Subcutaneous adipose tissue (tissue), 4 donors: Measurements from ENCODE around the gene ACSL4. TPM values are rescaled to one million over a fixed set of nuclear protein-coding genes. Genes with fewer than 3 reads are reported as not detected.

ENCODE experiments used
- total RNA-seq, 4 donors: library from RNA; depleted of rRNA; stranded (reverse); fragments of >200 nt; gene quantifications; one replicate each; pipeline ENCODE4 v1.1.0, GENCODE V29; 2016
- TF ChIP-seq, protein P1 (sequence below): fragments of 450-650 bp; IDR thresholded peaks from one replicate; pipeline ENCODE4 v1.5.1; 2016; ENCODE audit warnings: low read depth, mild to moderate bottlenecking, control low read depth, antibody characterized with exemption, moderate library complexity

Gene ACSL4
- total RNA-seq, 4 donors from 2014 or later: 85.9 to 192 (median 92.9) TPM

DNA sequence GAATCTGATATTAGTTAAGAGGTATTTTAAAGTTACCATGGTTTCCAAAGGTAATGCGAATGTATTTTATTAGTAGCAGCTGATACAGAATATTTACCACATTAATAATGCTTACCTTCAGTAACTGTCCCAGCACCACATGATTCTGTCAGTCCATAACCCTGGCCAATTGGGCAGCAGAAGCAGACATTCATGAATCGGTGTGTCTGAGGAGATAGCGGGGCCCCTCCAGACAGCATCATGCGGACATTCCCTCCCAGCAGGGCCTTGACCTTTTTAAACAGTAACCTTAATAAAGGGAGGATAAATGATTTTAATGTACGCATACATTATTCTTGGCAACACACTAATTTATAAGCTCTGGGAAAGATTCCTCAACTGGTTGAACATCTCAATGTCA is 65.1 kb downstream of the ACSL4 start:
- TF ChIP-seq, protein P1, sequence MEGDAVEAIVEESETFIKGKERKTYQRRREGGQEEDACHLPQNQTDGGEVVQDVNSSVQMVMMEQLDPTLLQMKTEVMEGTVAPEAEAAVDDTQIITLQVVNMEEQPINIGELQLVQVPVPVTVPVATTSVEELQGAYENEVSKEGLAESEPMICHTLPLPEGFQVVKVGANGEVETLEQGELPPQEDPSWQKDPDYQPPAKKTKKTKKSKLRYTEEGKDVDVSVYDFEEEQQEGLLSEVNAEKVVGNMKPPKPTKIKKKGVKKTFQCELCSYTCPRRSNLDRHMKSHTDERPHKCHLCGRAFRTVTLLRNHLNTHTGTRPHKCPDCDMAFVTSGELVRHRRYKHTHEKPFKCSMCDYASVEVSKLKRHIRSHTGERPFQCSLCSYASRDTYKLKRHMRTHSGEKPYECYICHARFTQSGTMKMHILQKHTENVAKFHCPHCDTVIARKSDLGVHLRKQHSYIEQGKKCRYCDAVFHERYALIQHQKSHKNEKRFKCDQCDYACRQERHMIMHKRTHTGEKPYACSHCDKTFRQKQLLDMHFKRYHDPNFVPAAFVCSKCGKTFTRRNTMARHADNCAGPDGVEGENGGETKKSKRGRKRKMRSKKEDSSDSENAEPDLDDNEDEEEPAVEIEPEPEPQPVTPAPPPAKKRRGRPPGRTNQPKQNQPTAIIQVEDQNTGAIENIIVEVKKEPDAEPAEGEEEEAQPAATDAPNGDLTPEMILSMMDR: no peak

DNA sequence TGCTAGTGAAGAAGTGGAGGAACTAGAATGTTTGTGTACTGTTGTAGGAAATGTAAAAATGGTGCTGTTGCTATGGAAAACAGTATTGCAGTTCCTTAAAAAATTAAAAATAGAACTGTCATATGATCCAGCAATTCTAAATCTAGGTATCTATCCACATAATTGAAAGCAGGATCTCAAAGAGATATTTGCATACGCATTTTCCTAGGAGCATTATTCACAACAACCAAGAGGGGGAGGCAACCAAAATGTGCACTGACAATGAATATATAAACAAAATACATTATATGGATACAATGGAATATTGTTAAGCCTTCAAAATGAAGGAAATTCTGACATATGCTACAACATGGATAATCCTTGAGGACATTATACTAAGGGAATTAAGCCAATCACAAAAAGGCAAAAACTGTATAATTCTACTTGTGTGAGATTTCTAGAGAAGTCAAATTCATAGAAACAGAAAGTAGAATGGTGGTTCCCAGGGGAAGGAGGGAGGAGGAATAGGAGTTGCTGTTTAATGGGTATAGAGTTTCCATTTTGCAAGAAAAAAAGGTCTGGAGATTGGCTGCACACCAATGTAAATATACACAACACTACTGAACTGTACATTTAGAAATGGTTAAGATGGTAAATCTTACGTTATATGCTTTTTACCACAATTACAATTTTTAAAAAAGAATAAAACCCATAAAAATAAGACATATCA is 72.5 kb downstream of the ACSL4 start:
- TF ChIP-seq, protein P1: no peak

DNA sequence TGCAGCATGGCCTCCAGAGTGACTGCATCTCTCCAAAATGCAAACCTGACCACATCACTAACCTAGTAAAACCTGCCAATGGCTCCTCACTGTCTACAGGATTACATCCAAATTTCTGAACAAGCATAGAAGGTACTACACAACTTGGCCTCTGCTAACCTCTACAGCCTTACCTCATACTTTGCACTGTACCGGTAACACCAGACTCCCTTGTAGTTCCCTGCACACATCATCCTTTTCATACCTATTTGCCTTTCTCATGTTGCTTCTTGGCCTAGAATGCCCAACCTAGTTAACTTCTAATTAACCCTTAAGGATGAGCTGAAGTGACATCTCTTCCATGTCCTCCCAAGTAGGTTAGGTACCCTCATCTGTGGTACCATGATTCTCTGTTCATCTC is 74.7 kb downstream of the ACSL4 start:
- TF ChIP-seq, protein P1: no peak

DNA sequence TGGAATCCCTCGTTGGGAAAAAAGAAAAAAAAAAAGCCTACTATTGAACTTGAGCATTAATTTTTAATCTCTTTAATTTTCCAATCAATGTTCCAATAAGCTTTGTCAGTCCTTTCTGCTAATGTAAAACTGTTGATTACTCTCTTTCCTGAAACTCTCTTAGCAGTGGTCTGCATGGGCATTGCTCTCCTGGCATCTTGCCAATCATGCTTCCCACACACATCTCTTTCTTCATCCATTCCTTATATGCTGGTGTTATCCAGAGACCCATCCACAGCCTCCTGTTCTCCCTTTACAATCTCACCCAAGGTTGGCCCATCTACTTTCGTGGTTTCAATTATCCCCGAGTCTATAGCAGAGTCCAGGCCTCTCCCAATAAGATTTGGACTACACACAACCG is 76.3 kb downstream of the ACSL4 start:
- TF ChIP-seq, protein P1: no peak

DNA sequence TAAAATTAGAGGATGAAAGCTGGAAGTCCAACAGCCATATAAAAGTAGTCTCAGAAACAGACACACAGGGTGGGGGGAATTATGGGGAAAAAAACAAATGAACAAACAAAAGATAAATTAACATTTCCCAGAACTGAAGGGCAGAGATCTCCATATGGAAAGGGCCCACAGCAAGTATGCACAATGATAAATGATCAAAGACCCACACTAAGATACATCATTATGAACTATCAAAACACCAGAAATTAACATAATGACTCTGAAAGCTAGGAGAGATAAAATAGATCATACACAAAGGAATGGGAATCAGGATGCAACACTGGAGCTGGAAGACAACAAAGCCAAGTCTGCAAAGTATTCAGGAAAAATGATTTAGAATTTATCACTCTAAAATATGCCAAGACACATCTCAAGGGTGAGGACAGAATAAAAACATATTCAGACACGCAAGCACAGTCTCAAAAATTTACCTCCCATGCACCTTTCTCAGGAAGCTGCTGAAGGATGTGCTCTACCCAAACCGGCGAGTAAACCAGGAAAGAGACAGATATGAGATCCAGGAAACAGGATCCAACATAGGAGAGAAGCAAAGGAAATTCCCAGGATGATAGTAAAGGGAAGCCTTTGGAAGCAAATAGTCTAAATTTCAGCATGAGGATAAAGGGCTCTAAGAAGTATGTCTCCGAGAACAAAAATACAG is 77.4 kb downstream of the ACSL4 start:
- TF ChIP-seq, protein P1: no peak

DNA sequence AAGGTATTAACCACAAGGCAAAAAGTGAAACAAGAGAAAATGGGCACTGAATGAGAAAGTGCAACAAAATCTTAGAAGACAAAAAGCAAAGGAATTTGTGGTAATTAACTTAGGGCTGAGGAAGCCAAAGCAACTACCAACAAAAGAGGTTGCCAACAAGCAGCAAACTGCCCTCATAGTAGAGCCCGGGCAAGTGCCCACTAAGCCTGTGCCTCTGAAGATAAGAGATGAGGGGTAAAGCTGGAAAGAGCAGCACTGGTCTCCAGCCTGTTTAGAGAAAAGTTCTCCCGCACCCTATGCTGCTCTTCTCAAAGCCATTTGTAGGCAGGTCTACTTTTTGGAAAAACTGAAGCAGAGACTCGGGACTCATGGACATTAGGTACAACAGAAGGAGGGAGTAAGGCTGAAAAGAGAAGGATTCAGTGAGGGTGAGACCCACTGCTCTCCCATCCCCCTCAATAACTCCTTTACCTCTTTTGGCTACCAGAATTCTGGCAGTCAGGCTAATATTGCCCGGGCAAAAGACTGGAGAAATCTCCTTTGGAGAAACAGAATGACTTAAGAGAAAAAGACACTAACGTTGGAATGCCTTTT is 78.4 kb downstream of the ACSL4 start:
- TF ChIP-seq, protein P1: no peak

DNA sequence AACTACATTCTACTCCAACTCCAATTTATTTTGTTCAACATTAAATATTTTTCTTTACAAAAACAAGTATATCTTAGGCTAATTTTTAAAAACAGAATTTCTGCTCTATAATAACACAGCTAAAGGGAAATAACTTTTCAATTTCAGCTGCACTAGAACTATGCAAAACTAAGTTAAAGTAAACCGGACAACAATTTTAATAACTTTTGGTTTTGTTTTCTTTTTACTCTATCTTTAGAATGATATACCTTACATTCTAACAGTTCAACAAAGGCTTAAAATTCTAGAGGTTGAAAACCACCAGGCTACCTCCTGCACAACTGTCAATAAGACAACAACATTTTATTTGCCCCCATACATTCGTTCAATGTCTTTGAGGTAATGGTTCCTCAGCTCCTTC is 89.4 kb downstream of the ACSL4 start:
- TF ChIP-seq, protein P1: no peak
